ENCODE measurements around the gene MACROD2.

- TF ChIP-seq CTCF (IDR thresholded peaks at IDR 0.05; ENCODE audit: low read depth, low read length, missing input control) (no peak), SP1 (IDR thresholded peaks at IDR 0.05) (no peak), EGR1 (IDR thresholded peaks at IDR 0.05; ENCODE audit: low read depth in 2 of 2) (no peak), REST (IDR thresholded peaks at IDR 0.05) (no peak), TAF1 (conservative IDR thresholded peaks at IDR 0.05) (no peak)
Observed at GRCh38 chr20:15570156-15570555, 1574.8 kb downstream of the MACROD2 start.

Measured in liver (tissue), 3 donors.